Ureter (tissue), 1 donor: Measurements from ENCODE around the gene FBXO10. TPM values are rescaled to one million over a fixed set of nuclear protein-coding genes. Genes with fewer than 3 reads are reported as not detected.
"Not testable (repeated sequence)": the region's sequence is repeated elsewhere in the genome, so short reads cannot be mapped to it uniquely, and the experiment has no call there.

Experiments used
- DNase-seq: peaks from one replicate; pipeline ENCODE4 v3.0.0-alpha.2; 2020; ENCODE audit warnings: low spot score
- total RNA-seq: library from RNA; stranded (reverse); gene quantifications from one replicate; pipeline ENCODE4 v1.2.4, GENCODE V29; 2023
- donor health status: DM: yes; HTN: yes; CAD: no.

FBXO10 gene
- total RNA-seq, 1 donor from 2014 or later = 7.5 TPM

DNA sequence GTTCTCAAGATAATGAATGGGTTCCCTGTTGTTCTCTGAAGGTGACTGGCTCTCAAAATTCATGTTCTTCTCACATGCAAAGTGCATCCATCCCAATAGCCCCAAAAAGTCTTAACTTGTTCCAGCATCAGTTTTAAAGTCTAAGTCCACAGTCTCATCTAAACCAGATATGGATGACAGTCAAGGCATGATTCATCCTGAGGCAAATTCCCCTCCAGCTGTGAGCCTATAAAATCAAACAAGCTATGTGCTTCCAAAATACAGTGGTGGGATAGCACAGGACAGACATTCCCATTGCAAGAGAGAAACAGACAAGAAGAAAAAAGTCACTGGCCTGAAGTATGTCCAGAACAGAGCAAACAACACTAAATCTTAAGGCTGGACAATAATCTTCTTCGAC, 25.4 kb downstream of the FBXO10 start:
- no peak for DNase-seq

GRCh38 chr9:37549527-37549926, 26.7 kb downstream of the FBXO10 start:
- DNase-seq = no peak

GRCh38 chr9:37547328-37547878, 28.8 kb downstream of the FBXO10 start:
- no peak for DNase-seq

GRCh38 chr9:37543468-37543867, 32.7 kb downstream of the FBXO10 start:
- no peak for DNase-seq

DNA sequence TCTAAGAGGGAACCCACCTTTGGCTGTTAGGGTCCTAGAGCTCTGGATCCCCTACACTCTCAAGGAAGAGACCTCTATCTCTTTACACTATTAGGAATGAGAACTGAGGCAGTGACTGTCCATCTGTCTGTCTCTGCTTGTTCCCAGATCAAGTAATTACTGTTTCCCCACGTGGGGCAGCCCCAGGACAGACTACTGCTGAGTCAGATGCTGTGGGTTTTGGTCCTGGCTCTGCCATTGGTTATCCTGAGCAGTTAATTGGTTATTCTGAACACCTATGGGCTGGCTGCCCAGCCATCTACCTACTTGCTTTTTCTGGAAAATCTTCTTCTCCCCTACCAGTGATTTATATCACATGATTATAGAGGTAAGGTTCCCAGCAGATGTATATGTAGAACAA, 33.3 kb downstream of the FBXO10 start:
- DNase-seq = no peak

DNA sequence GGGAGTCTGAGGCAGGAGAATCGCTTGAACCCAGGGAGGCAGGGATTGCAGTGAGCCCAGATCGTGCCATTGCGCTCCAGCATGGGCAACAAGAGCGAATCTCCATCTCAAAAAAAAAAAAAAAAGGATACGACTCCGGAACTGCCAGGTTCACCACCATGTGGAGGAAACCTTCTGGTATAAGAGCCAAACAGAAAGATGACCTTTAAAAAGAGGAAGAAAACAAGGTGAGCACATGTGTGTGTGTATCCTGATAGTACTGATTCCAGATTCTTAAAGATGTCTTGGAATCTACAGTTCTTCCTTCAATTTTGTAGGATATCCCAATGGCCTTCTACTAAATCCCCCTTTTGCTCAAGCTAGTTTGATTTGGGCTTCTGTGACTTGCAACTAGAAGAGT, 33.7 kb downstream of the FBXO10 start:
- DNase-seq = no peak

- DNase-seq = no peak
These were observed 34.7 kb downstream of the FBXO10 start for GRCh38 chr9:37541465-37541864.

DNA sequence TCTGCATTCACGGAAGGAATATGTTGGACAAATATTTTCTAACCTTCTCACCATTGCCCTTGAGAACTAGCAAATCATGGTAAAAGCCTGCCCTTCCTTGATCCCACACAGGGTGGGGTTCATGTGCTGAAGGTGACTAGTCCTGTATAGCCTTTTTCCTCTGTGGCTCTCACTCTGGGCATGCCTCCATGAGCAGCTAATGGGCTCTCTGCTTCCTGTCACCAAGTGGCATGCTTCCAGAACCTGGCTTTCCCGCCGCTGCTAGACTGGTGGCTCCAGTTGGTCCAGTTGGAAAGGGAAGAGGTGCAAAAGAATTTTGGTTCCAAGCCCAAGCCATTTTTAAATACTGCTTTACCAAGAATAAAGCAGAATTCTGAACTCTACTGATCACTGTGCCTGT, 35.5 kb downstream of the FBXO10 start:
- peak; percentile 82 for DNase-seq

DNA sequence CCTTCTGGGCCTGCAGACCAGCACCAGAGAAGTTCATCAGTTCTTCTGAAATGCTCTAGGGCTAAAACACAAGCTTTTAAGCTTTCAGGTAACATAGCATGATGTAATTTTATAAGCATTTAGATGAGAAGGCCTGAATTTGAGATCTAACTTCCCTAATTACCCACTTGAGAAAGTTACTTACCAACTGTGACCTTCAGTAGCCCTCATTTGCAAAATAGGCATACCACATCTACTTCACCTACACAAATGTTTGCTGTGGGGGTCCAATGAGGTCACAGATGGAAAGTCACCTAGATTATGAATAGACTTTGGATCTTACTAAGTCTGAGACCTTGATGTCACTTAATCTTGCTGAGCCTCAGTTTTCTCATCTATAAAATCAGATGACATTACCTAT, 36.5 kb downstream of the FBXO10 start:
- DNase-seq = no peak

GRCh38 chr9:37538099-37538498, 38.1 kb downstream of the FBXO10 start:
- DNase-seq = no peak

DNA sequence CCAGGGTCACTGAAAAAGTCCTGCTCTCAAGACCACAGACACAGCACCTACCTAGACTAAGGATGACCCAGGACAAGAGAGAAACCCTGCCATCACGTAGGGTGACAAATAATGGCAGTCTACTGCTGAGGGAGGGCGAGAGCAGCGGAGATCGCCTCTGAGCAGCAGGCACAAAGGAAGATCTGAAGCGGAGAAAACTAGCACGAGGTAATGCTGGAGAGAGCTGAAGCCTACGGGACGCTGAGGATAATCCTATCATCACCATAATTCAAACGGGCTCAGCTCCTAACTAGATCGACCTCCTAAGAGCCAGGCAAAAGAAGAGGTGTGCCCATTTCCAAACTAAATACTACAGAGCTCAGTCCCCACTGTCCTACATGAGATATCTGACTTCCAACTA, 41.3 kb downstream of the FBXO10 start:
- DNase-seq = no peak

GRCh38 chr9:37534412-37534811, 41.8 kb downstream of the FBXO10 start:
- no peak for DNase-seq

GRCh38 chr9:37531699-37532098, 44.5 kb downstream of the FBXO10 start:
- no peak for DNase-seq

GRCh38 chr9:37528652-37529471, 47.3 kb downstream of the FBXO10 start:
- DNase-seq = peak; percentile 46

GRCh38 chr9:37523916-37524315, 52.3 kb downstream of the FBXO10 start:
- DNase-seq = no peak

GRCh38 chr9:37522971-37523370, 53.2 kb downstream of the FBXO10 start:
- no peak for DNase-seq

DNA sequence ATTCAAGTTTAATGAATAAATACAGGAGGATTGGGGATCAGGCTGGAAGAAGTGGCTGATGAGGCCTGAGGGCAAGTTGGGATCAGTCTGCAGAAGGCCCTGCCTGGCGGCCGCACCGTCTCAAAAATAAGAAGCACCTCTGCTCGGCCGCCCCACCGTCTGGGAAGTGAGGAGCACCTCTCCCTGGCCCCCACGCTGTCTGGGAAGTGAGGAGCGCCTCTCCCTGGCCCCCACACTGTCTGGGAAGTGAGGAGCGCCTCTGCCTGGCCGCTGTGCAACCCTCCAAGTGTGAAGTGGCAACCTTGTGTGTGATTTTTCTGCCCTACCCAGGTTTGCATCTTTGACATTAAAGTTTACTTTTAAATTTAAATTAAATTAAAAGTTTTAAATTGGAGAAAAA, 55.1 kb downstream of the FBXO10 start:
- no peak for DNase-seq

GRCh38 chr9:37520641-37521040, 55.5 kb downstream of the FBXO10 start:
- no peak for DNase-seq

DNA sequence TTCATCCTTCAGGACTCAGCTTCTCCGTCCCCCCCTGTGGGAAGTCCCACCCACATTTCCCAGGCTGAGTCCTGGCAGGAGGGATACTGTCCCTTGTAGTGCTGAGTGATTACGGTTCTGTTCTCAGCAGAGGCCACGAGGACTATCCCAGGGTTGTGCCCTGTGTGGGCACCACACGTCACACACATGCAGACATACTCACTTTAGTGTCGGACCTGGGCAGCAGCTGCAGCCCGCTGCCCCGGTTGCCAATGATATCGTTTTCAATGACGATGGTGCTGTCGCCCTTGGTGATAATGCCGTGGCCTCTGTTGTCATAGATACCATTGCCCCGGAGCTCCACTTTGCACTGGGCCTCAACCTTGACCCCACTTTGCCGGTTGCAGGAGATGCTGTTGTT, 58.3 kb downstream of the FBXO10 start:
- DNase-seq = no peak

GRCh38 chr9:37515620-37516258, 60.4 kb downstream of the FBXO10 start:
- DNase-seq = no peak

- DNase-seq = no peak
These were observed 61.2 kb downstream of the FBXO10 start for GRCh38 chr9:37514999-37515398.

- DNase-seq = not testable (repeated sequence)
These were observed 61.8 kb downstream of the FBXO10 start for GRCh38 chr9:37514415-37514814.

DNA sequence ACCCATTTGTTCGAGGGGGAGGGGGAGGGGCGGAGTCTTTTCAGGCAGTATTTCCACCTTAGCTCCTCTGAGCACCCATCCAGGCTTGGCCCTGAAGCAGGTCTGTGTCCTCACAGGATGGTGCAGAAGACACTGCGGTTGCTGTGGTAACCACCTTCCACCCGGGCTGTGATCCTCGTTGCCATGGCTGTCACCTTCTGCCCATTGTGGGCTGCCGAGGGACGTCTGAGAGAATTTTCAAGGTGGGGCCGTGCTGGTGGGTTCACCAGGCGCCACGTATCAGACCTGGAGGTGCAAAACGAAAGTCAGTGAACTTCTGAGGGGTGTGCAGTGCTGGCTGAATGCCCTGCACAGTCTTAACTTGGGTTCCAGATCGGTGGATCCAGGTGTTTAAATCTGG, 63.7 kb downstream of the FBXO10 start:
- DNase-seq = no peak
